ENCODE data around the gene PDE2A. TPM values are rescaled to one million over a fixed set of nuclear protein-coding genes. Genes with fewer than 3 reads are reported as not detected.

Gene PDE2A
- total RNA-seq, 1 experiment from 2014 or later: not detected

DNA sequence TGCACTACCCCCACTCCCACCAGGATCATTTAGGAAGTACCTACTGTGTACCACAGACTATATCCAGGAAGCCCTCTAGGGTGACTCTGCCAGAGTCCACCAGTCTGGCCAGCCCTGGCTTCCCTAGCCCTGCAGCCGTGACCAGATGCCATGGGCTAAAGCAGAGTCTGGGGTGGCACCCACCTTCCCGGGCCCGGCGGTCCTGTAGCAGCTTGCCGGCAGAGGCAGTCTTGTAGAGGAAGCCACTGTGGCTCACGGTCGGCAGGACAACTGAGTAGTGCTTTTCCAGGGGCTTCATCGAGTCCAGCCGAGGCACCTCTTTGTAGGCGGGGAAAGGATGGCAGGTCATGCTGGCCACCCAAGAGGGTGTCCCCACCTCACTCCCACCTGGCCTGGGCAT is 27.2 kb upstream of the PDE2A start:
- no peak overlapping the region for H3K27ac ChIP-seq
- no peaks in the 10 kb centered on the region for H3K27me3 ChIP-seq (replicated peaks)
- DNase-seq (ENCODE audit: low read depth in 1 of 2, low spot score in 2 of 2): no peak
- no peaks in the 10 kb centered on the region for H3K9me3 ChIP-seq (replicated peaks)
- H3K4me3 ChIP-seq: no peak overlapping the region
- no peaks in the 10 kb centered on the region for H3K36me3 ChIP-seq
- no peaks in the 10 kb centered on the region for H3K4me1 ChIP-seq (replicated peaks)

GRCh38 chr11:72700146-72700545 is 25.9 kb upstream of the PDE2A start:
- Histone ChIP-seq H3K4me3 (no peak overlapping the region), H3K36me3 (no peaks in the 10 kb centered on the region)
- no peak for DNase-seq (ENCODE audit: low read depth in 1 of 2, low spot score in 2 of 2)

DNA sequence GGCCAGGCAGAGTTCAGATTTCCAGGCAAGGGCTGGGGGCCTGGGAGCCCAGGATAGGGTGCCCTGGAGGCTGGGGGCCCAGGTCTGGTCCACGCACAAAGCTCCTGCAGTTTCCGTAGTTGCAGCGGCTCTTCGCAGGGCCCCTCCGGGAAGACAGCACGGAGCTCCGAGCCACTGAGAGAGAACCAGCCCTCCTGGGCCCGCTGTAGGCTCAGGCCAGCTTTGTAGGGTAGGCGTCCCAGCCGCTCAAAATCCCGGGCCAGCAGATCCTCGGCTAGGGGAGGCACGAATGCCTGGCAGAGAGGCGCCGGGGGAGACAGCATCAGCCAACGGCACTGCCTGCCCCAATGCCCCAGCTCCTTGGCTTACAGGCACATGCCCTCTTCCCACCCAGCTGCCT is 23.6 kb upstream of the PDE2A start:
- H3K4me3 ChIP-seq: no peak overlapping the region
- H3K9me3 ChIP-seq (replicated peaks): no peaks in the 10 kb centered on the region
- no peaks in the 10 kb centered on the region for H3K27me3 ChIP-seq (replicated peaks)
- no peaks in the 10 kb centered on the region for H3K4me1 ChIP-seq (replicated peaks)
- H3K27ac ChIP-seq: no peak overlapping the region
- 0 out of 2 replicates have a peak, but pooled peaks cover 5% of the 10 kb centered on the region for H3K36me3 ChIP-seq
- no peak for DNase-seq (ENCODE audit: low read depth in 1 of 2, low spot score in 2 of 2)

More at GRCh38 chr11:72700146-72700545, 25.9 kb upstream of the PDE2A start:
- Histone ChIP-seq H3K4me1 (replicated peaks) (no peaks in the 10 kb centered on the region), H3K27me3 (replicated peaks) (no peaks in the 10 kb centered on the region), H3K9me3 (replicated peaks) (no peaks in the 10 kb centered on the region), H3K27ac (no peak overlapping the region)

GRCh38 chr11:72696866-72697700 is 22.9 kb upstream of the PDE2A start:
- no peaks in the 10 kb centered on the region for H3K4me1 ChIP-seq (replicated peaks)
- H3K9me3 ChIP-seq (replicated peaks): no peaks in the 10 kb centered on the region
- no peaks in the 10 kb centered on the region for H3K27me3 ChIP-seq (replicated peaks)
- no peak for DNase-seq (ENCODE audit: low read depth in 1 of 2, low spot score in 2 of 2)
- no peak overlapping the region for H3K4me3 ChIP-seq
- H3K27ac ChIP-seq: no peak overlapping the region
- 0 out of 2 replicates have a peak, but pooled peaks cover 5% of the 10 kb centered on the region for H3K36me3 ChIP-seq

- Histone ChIP-seq H3K4me1 (replicated peaks) (no peaks in the 10 kb centered on the region), H3K4me3 (no peak overlapping the region), H3K27ac (no peak overlapping the region), H3K36me3 (0 out of 2 replicates have a peak, but pooled peaks cover 5% of the 10 kb centered on the region), H3K9me3 (replicated peaks) (no peaks in the 10 kb centered on the region), H3K27me3 (replicated peaks) (no peaks in the 10 kb centered on the region)
- no peak for DNase-seq (ENCODE audit: low read depth in 1 of 2, low spot score in 2 of 2)
These were observed 21.1 kb upstream of the PDE2A start for GRCh38 chr11:72695354-72695753.

DNA sequence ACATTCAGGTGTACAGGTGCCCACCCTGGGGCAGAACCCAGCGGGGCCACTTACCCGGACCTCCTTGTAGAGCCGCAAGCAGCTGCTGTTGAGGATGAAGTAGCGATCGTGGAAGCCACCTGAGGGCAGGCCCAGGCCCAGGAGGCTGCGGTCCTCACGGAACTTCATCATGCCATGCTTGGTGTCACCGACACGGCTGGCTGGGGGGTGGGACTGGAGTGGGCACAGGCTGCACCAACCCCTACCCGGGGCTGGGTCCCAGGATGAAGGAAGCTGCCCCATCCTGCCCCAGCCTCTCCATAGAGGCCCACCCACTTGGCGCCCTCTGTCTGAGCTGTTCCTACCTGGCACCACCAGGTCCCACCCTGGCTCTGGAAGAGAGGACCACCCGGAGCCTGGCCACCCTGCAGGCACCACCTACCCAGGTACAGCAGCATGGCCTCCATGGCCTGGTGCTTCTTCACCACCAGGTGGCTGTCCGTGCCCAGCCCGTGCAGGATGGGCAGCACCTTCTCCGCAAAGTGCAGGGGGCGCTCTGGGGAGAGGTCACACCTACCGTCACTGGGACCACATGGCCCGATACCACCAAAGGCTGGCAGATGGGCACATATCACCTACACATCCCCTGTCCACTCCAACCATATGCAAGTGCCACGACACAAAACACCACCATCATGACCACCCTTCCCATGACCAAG is 19.2 kb upstream of the PDE2A start:
- 0 out of 2 replicates have a peak, but pooled peaks cover 5% of the 10 kb centered on the region for H3K36me3 ChIP-seq
- H3K27me3 ChIP-seq (replicated peaks): no peaks in the 10 kb centered on the region
- DNase-seq (ENCODE audit: low read depth in 1 of 2, low spot score in 2 of 2): no peak
- H3K4me3 ChIP-seq: no peak overlapping the region
- H3K4me1 ChIP-seq (replicated peaks): no peaks in the 10 kb centered on the region
- H3K9me3 ChIP-seq (replicated peaks): no peaks in the 10 kb centered on the region
- H3K27ac ChIP-seq: no peak overlapping the region

DNA sequence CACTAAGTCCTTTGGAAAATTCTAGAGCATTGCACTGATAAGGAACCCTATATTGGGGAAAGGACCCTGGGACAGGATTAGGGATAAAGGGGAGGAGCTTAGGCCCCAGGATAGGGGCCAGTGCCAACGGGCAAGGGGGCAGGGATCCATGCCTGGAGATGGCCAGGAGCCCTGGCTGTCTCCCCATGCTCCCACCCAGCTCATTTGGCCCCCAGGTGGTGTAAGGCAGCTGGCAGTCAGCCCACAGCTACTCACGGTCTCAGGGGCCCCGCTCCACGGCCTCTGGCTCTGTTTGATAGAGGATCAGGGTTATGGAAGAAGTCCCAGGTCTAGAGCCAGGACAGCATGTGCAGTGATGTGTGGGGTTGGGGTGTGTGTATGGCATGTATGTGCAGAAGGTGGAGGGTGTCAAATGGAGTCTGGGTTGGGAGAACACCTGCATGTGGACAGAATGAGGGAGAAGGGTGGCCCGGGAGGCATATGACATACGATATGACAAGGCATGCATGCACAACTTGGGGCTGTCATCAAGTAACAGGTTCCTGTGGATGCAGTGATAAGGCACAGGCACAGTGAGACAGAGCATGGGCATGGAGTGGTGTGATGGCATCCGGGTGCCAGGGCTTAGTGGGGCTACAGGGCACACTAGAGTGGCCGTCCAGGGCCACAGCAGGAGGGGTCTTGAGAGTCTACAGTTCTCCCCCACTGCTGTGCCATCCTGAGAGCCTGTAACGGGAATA is 18.4 kb upstream of the PDE2A start:
- Histone ChIP-seq H3K27me3 (replicated peaks) (no peaks in the 10 kb centered on the region), H3K36me3 (0 out of 2 replicates have a peak, but pooled peaks cover 5% of the 10 kb centered on the region), H3K27ac (no peak overlapping the region), H3K4me1 (replicated peaks) (no peaks in the 10 kb centered on the region), H3K4me3 (no peak overlapping the region), H3K9me3 (replicated peaks) (no peaks in the 10 kb centered on the region)
- no peak for DNase-seq (ENCODE audit: low read depth in 1 of 2, low spot score in 2 of 2)

GRCh38 chr11:72690166-72690565 is 15.9 kb upstream of the PDE2A start:
- Histone ChIP-seq H3K27ac (no peak overlapping the region), H3K4me1 (replicated peaks) (no peaks in the 10 kb centered on the region), H3K4me3 (no peak overlapping the region), H3K9me3 (replicated peaks) (no peaks in the 10 kb centered on the region), H3K27me3 (replicated peaks) (no peaks in the 10 kb centered on the region), H3K36me3 (0 out of 2 replicates have a peak, but pooled peaks cover 5% of the 10 kb centered on the region)
- DNase-seq (ENCODE audit: low read depth in 1 of 2, low spot score in 2 of 2): no peak

GRCh38 chr11:72688929-72689328 is 14.7 kb upstream of the PDE2A start:
- Histone ChIP-seq H3K9me3 (replicated peaks) (no peaks in the 10 kb centered on the region), H3K36me3 (peaks cover 7% of the 10 kb centered on the region; the same call in 1 of the 2 replicates), H3K4me1 (replicated peaks) (no peaks in the 10 kb centered on the region), H3K4me3 (no peak overlapping the region), H3K27ac (no peak overlapping the region), H3K27me3 (replicated peaks) (no peaks in the 10 kb centered on the region)
- DNase-seq (ENCODE audit: low read depth in 1 of 2, low spot score in 2 of 2): no peak

GRCh38 chr11:72688486-72688885 is 14.3 kb upstream of the PDE2A start:
- DNase-seq (ENCODE audit: low read depth in 1 of 2, low spot score in 2 of 2): no peak
- H3K36me3 ChIP-seq: peaks cover 7% of the 10 kb centered on the region; the same call in 1 of the 2 replicates

GRCh38 chr11:72687326-72687725 is 13.1 kb upstream of the PDE2A start:
- no peak overlapping the region for H3K4me3 ChIP-seq
- peaks cover 3% of the 10 kb centered on the region; the same call in 1 of the 2 replicates for H3K36me3 ChIP-seq
- H3K27ac ChIP-seq: no peak overlapping the region
- no peaks in the 10 kb centered on the region for H3K4me1 ChIP-seq (replicated peaks)
- no peaks in the 10 kb centered on the region for H3K27me3 ChIP-seq (replicated peaks)
- DNase-seq (ENCODE audit: low read depth in 1 of 2, low spot score in 2 of 2): no peak
- no peaks in the 10 kb centered on the region for H3K9me3 ChIP-seq (replicated peaks)

More at GRCh38 chr11:72688486-72688885, 14.3 kb upstream of the PDE2A start:
- Histone ChIP-seq H3K4me3 (no peak overlapping the region), H3K27ac (no peak overlapping the region), H3K4me1 (replicated peaks) (no peaks in the 10 kb centered on the region), H3K27me3 (replicated peaks) (no peaks in the 10 kb centered on the region), H3K9me3 (replicated peaks) (no peaks in the 10 kb centered on the region)

DNA sequence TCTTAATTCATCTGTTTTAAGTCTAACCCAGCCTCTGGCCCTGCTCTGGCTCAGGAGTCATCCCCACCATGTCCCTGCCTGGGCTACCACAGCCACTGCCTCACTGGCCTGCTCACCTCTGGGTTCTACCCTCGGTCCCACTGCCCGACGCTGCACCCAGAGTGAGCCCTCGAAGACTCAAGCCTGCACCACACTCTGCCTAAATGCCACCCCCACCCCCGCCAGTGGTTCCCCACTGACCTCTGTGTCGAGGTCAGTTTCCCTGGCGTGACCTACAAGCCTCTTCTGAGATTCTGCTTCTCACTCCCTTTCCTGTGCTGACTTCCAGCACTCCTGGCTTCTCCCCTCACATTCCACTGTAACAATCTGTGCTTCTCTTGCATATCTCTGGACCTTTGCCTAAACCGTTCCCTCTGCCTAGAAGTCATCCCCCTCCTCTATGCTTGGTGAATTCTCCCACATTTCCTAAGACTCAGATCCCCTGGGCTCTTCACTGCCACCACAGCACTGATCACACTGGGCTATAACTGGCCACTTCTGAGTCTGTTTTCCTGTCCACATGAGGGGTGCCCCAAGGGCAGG is 12.5 kb upstream of the PDE2A start:
- no peak overlapping the region for H3K4me3 ChIP-seq
- no peak for DNase-seq (ENCODE audit: low read depth in 1 of 2, low spot score in 2 of 2)
- H3K36me3 ChIP-seq: peaks cover 3% of the 10 kb centered on the region; the same call in 1 of the 2 replicates
- H3K27ac ChIP-seq: no peak overlapping the region
- no peaks in the 10 kb centered on the region for H3K9me3 ChIP-seq (replicated peaks)
- H3K27me3 ChIP-seq (replicated peaks): no peaks in the 10 kb centered on the region
- H3K4me1 ChIP-seq (replicated peaks): no peaks in the 10 kb centered on the region

All from SJSA1 (cell line).